H1 (cell line): ENCODE measurements around the gene HBA2. TPM values are rescaled to one million over a fixed set of nuclear protein-coding genes. Genes with fewer than 3 reads are reported as not detected.

Source experiments
- CTCF ChIA-PET: fragments of 300-600 bp; sonication (Branson Sonifier 250); formaldehyde crosslinking; loops from one replicate; lab custom pipeline; 2021; ENCODE audit not compliant: partially characterized antibody; lab: Charles Lee
- POLR2A ChIA-PET: fragments of 300-600 bp; sonication (Branson Sonifier 250); formaldehyde crosslinking; loops from one replicate; lab custom pipeline; 2021; ENCODE audit warnings: inconsistent platforms; ENCODE audit not compliant: partially characterized antibody; lab: Charles Lee
- DNase-seq, 2 experiments: peaks; one replicate each; pipeline versions ENCODE4 v3.0.0 to v3.0.0-alpha.2; 2010 to 2022; ENCODE audit warnings: low spot score in 2 of 2, low read depth in 1 of 2, mixed read lengths in 1 of 2
- FAIRE-seq: peaks from 2 replicates; lab custom pipeline; 2011; peaks lifted over from hg19 to GRCh38; lab: Jason Lieb, UNC
- H2AFZ ChIP-seq: 2 replicates; pipeline ENCODE4 v1.8.1; 2012; ENCODE audit warnings: low read length, inconsistent platforms
- H2AK5ac ChIP-seq: 2 replicates; pipeline ENCODE4 v1.6.1; 2013; ENCODE audit warnings: low read depth, low read length
- H2BK120ac ChIP-seq: replicated peaks from 2 replicates; pipeline ENCODE3; 2013; ENCODE audit warnings: low read depth, low read length, inconsistent platforms
- H2BK12ac ChIP-seq: 2 replicates; pipeline ENCODE4 v1.6.1; 2013; ENCODE audit warnings: low read depth, low read length
- H2BK15ac ChIP-seq: 2 replicates; pipeline ENCODE4 v1.6.1; 2013; ENCODE audit warnings: low read length
- H2BK20ac ChIP-seq: 2 replicates; pipeline ENCODE4 v1.6.1; 2013; ENCODE audit warnings: low read length
- H2BK5ac ChIP-seq: 2 replicates; pipeline ENCODE4 v1.6.1; 2013; ENCODE audit warnings: low read depth, low read length
- H3K14ac ChIP-seq: 2 replicates; pipeline ENCODE4 v1.6.1; 2013; ENCODE audit warnings: inconsistent platforms; ENCODE audit not compliant: insufficient read length
- H3K18ac ChIP-seq: 2 replicates; pipeline ENCODE4 v1.6.1; 2013; ENCODE audit warnings: low read length; ENCODE audit errors: extremely low read depth
- H3K23ac ChIP-seq: 2 replicates; pipeline ENCODE4 v1.6.1; 2013; ENCODE audit warnings: inconsistent platforms; ENCODE audit not compliant: insufficient read length
- H3K23me2 ChIP-seq: 2 replicates; pipeline ENCODE4 v1.6.1; 2013; ENCODE audit warnings: low read depth, low read length
- H3K27ac ChIP-seq: 2 replicates; pipeline ENCODE4 v1.6.1; 2011; ENCODE audit warnings: low read depth, low read length, inconsistent platforms
- H3K27me3 ChIP-seq, 4 experiments: replicated peaks in 1 of 4; 1 replicate in 1 of 4; 2 replicates in 3 of 4; pipeline versions ENCODE4 v1.6.1 to v1.8.1; 2011 to 2013; ENCODE audit warnings: low read length in 3 of 4, mild to moderate bottlenecking in 3 of 4, inconsistent platforms in 2 of 4, mixed read lengths in 2 of 4, moderate library complexity in 1 of 4; ENCODE audit not compliant: control insufficient read depth in 3 of 4, insufficient read depth in 3 of 4; ENCODE audit errors: extremely low read depth in 1 of 4
- H3K36me3 ChIP-seq, 4 experiments: 2 replicates each; pipeline versions ENCODE4 v1.6.1 to v1.8.1; 2011 to 2013; ENCODE audit warnings: mild to moderate bottlenecking in 4 of 4, low read length in 3 of 4, moderate library complexity in 2 of 4, control low read depth in 1 of 4, inconsistent platforms in 1 of 4; ENCODE audit not compliant: insufficient read depth in 4 of 4, control insufficient read depth in 2 of 4
- H3K4ac ChIP-seq: replicated peaks from 2 replicates; pipeline ENCODE3; 2013; ENCODE audit warnings: low read length, low read depth, mixed read lengths, inconsistent platforms; ENCODE audit not compliant: insufficient read length
- H3K4me1 ChIP-seq, 4 experiments: replicated peaks in 1 of 4; 1 replicate in 1 of 4; 2 replicates in 3 of 4; pipeline versions ENCODE4 v1.6.1 to v1.8.1; 2011 to 2013; ENCODE audit warnings: low read length in 3 of 4, inconsistent platforms in 2 of 4, mixed read lengths in 1 of 4; ENCODE audit not compliant: insufficient read depth in 4 of 4, control insufficient read depth in 3 of 4
- H3K4me2 ChIP-seq, 2 experiments: 2 replicates each; pipeline versions ENCODE4 v1.6.1 to v1.8.1; 2011 to 2013; ENCODE audit warnings: low read depth in 2 of 2, low read length in 2 of 2, control low read depth in 1 of 2, inconsistent platforms in 1 of 2, mild to moderate bottlenecking in 1 of 2; ENCODE audit not compliant: insufficient read depth in 1 of 2
- H3K4me3 ChIP-seq, 4 experiments: fragments of 200-600, 300-600 bp in 1 of 4; sonication (generic), shearing (Covaris generic), sonication (Bioruptor Twin) in 1 of 4; 2 replicates each; pipeline versions ENCODE4 v1.5.1 to v1.8.1; 2011 to 2016; ENCODE audit warnings: low read length in 4 of 4, low read depth in 3 of 4, control low read depth in 2 of 4, inconsistent platforms in 2 of 4, mild to moderate bottlenecking in 2 of 4, mixed read lengths in 1 of 4, moderate library complexity in 1 of 4; ENCODE audit not compliant: insufficient read depth in 2 of 4; ENCODE audit errors: extremely low read depth in 1 of 4
- H3K56ac ChIP-seq: replicated peaks from 2 replicates; pipeline ENCODE3; 2013; ENCODE audit warnings: low read depth, mild to moderate bottlenecking, mixed read lengths, low read length, inconsistent platforms; ENCODE audit not compliant: insufficient read length
- H3K79me1 ChIP-seq: 2 replicates; pipeline ENCODE4 v1.6.1; 2013; ENCODE audit warnings: low read depth, low read length, control low read depth
- H3K79me2 ChIP-seq, 2 experiments: 2 replicates each; pipeline versions ENCODE4 v1.6.1 to v1.8.1; 2012 to 2013; ENCODE audit warnings: low read length in 2 of 2, mild to moderate bottlenecking in 2 of 2, inconsistent platforms in 1 of 2; ENCODE audit not compliant: insufficient read depth in 2 of 2, control insufficient read depth in 1 of 2
- H3K9ac ChIP-seq, 4 experiments: replicated peaks in 1 of 4; 1 replicate in 1 of 4; 2 replicates in 3 of 4; pipeline versions ENCODE4 v1.6.1 to v1.8.1; 2011 to 2013; ENCODE audit warnings: low read depth in 3 of 4, low read length in 3 of 4, control low read depth in 2 of 4, mild to moderate bottlenecking in 2 of 4, moderate library complexity in 2 of 4, inconsistent platforms in 1 of 4; ENCODE audit errors: extremely low read depth in 1 of 4
- H3K9me3 ChIP-seq, 2 experiments: 2 replicates each; pipeline versions ENCODE4 v1.6.1 to v1.8.1; 2012 to 2013; ENCODE audit warnings: mild to moderate bottlenecking in 2 of 2, moderate library complexity in 2 of 2, control low read depth in 1 of 2, inconsistent platforms in 1 of 2, low read depth in 1 of 2, low read length in 1 of 2, mixed read lengths in 1 of 2; ENCODE audit not compliant: insufficient read depth in 2 of 2
- H4K20me1 ChIP-seq, 2 experiments: replicated peaks in 1 of 2; 2 replicates each; pipeline versions ENCODE3 to v1.8.1; 2011 to 2013; ENCODE audit warnings: inconsistent platforms in 2 of 2, low read length in 2 of 2, mild to moderate bottlenecking in 1 of 2; ENCODE audit not compliant: insufficient read depth in 2 of 2, control insufficient read depth in 1 of 2
- H4K5ac ChIP-seq: 2 replicates; pipeline ENCODE4 v1.6.1; 2013; ENCODE audit warnings: low read length, low read depth, mixed read lengths, inconsistent platforms; ENCODE audit not compliant: insufficient read length
- H4K8ac ChIP-seq: 2 replicates; pipeline ENCODE4 v1.8.0; 2013; ENCODE audit warnings: mild to moderate bottlenecking, moderate library complexity, low read length, inconsistent platforms; ENCODE audit not compliant: insufficient read depth; ENCODE audit errors: extremely low read depth
- H4K91ac ChIP-seq: replicated peaks from 2 replicates; pipeline ENCODE3; 2013; ENCODE audit warnings: low read length, mixed read lengths, inconsistent platforms; ENCODE audit not compliant: insufficient read length
- BACH1 ChIP-seq: IDR thresholded peaks from 2 replicates; pipeline ENCODE4 v1.6.1; 2012; ENCODE audit warnings: low read length, improper control_type of control experiment
- CTCF ChIP-seq, 3 experiments: IDR thresholded peaks; 1 replicate in 2 of 3; 2 replicates in 1 of 3; pipeline versions ENCODE4 v1.5.1 to v1.6.1; 2011; ENCODE audit warnings: low read length in 3 of 3, mild to moderate bottlenecking in 3 of 3, inconsistent platforms in 2 of 3, low read depth in 1 of 3, moderate library complexity in 1 of 3; ENCODE audit not compliant: insufficient read depth in 1 of 3; ENCODE audit errors: control extremely low read depth in 1 of 3
- GABPA ChIP-seq: IDR thresholded peaks from 2 replicates; pipeline ENCODE4 v1.6.1; 2011; ENCODE audit warnings: mild to moderate bottlenecking, low read length, moderate library complexity, borderline replicate concordance; ENCODE audit not compliant: insufficient read depth
- MAX ChIP-seq: IDR thresholded peaks from 2 replicates; pipeline ENCODE4 v1.6.1; 2012; ENCODE audit warnings: inconsistent platforms
- SIRT6 ChIP-seq: IDR thresholded peaks from one replicate; pipeline ENCODE4 v1.7.1; 2012; ENCODE audit warnings: low read length, inconsistent platforms
- SP2 ChIP-seq: IDR thresholded peaks from 2 replicates; pipeline ENCODE4 v1.6.1; 2012; ENCODE audit warnings: mild to moderate bottlenecking, low read length, inconsistent platforms
- SP4 ChIP-seq: IDR thresholded peaks from 2 replicates; pipeline ENCODE4 v1.6.1; 2012; ENCODE audit warnings: low read length, inconsistent platforms
- SUZ12 ChIP-seq: fragments of 200-600 bp; sonication (generic); IDR thresholded peaks from 2 replicates; pipeline ENCODE4 v1.6.1; 2012; ENCODE audit warnings: mild to moderate bottlenecking, inconsistent platforms, low read length, moderate library complexity, mixed read lengths
- TBP ChIP-seq: IDR thresholded peaks from 2 replicates; pipeline ENCODE4 v1.6.1; 2011; ENCODE audit warnings: low read depth, low read length, improper control_type of control experiment
- TEAD4 ChIP-seq: IDR thresholded peaks from 2 replicates; pipeline ENCODE4 v1.6.1; 2012; ENCODE audit warnings: low read depth, low read length, inconsistent platforms, mixed read lengths
- YY1 ChIP-seq: IDR thresholded peaks from 2 replicates; pipeline ENCODE4 v1.6.1; 2011; ENCODE audit warnings: low read depth, mild to moderate bottlenecking, low read length
- ZNF274 ChIP-seq: IDR thresholded peaks from 2 replicates; pipeline ENCODE4 v1.7.0; 2012; ENCODE audit warnings: low read length, borderline replicate concordance; ENCODE audit errors: extremely low read depth
- WGBS, 2 experiments: shearing (Covaris generic) in 1 of 2; methylation state at CpG; one replicate each; pipeline versions ENCODE4 v1.1.6 to v1.1.7; 2013 to 2015; ENCODE audit warnings: low lambda C conversion rate in 2 of 2, mixed read lengths in 2 of 2, inconsistent platforms in 1 of 2, low coverage in 1 of 2, missing lambda C conversion rate in 1 of 2; ENCODE audit not compliant: insufficient replicate concordance in 2 of 2, insufficient coverage in 1 of 2, insufficient read length in 1 of 2; ENCODE audit errors: extremely low coverage in 1 of 2, missing lambda C conversion rate in 1 of 2; 5-methylcytosine and 5-hydroxymethylcytosine counted together
- polyA plus RNA-seq, 7 experiments: library from polyadenylated mRNA; depleted of rRNA in 3 of 7; stranded (reverse) in 5 of 7; unstranded in 2 of 7; fragments of >200 nt in 5 of 7; fragments of 200-250 nt in 2 of 7; gene quantifications; 1 replicate in 5 of 7; 2 replicates in 1 of 7; 4 replicates in 1 of 7; pipeline versions ENCODE4 v1.2.1 to v1.2.3, GENCODE V29; 2011 to 2013; ENCODE audit warnings: missing spikeins in 2 of 7, mixed read lengths in 2 of 7
- total RNA-seq: library from RNA; stranded (reverse); fragmentation: NEBNext Ultra II Directional; extraction: Animal tissue kit (Norgen Biotek cat#: 25700); gene quantifications from 2 replicates; pipeline ENCODE4 v1.2.1, GENCODE V29; 2021

The HBA2 gene
- total and polyA plus RNA-seq, 2 of the 8 experiments (the other 6 are each of a cell fraction or from before 2014, with no cell fraction given) = 6.1 TPM; not detected in 1

DNA sequence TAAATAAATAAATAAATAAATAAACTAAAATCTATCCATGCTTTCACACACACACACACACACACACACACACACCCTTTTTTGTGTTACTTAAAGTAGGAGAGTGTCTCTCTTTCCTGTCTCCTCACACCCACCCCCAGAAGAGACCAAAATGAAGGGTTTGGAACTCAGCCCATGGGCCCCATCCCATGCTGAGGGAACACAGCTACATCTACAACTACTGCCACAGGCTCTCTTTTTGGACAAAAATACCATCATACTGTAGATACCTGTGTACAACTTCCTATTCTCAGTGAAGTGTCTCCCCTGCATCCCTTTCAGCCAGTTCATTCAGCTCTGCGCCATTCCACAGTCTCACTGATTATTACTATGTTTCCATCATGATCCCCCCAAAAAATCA is 1.9 kb upstream of the HBA2 start:
- CTCF ChIA-PET = interaction anchor here (0.6 to 5.6 kb wide), 7 partner anchors 9 to 105 kb away, joined by 3 to 24 read pairs (median 4); partner anchors contain the start of gene HBQ1
- Histone ChIP-seq H3K36me3 (peaks cover 0 to 7% (median 0%) of the 10 kb centered on the region in 4 experiments; a peak in 2 of 8 replicates), H3K4me2 (no peak overlapping the region), H3K9ac (no peak overlapping the region), H3K18ac (no peak overlapping the region), H2AK5ac (no peak overlapping the region), H3K79me2 (no peaks in the 10 kb centered on the region), H3K9me3 (no peaks in the 10 kb centered on the region), H2BK120ac (no peak overlapping the region), H3K14ac (no peak overlapping the region), H3K23ac (no peak overlapping the region), H2BK20ac (no peak overlapping the region), H4K91ac (no peak overlapping the region), H3K4me3 (no peak overlapping the region), H2AFZ (no peak overlapping the region), H3K4ac (no peak overlapping the region), H3K23me2 (peaks cover 8% of the 10 kb centered on the region; the same call in 1 of the 2 replicates), H4K8ac (no peak overlapping the region), H3K27ac (no peak overlapping the region), H2BK15ac (no peak overlapping the region), H4K20me1 (peaks cover 6 to 14% of the 10 kb centered on the region in 2 experiments), H2BK12ac (no peak overlapping the region), H3K4me1 (peaks cover 0 to 25% (median 13%) of the 10 kb centered on the region in 4 experiments; a peak in 6 of 7 replicates), H3K79me1 (no peaks in the 10 kb centered on the region), H4K5ac (no peak overlapping the region), H2BK5ac (no peak overlapping the region), H3K27me3 (peaks cover 58 to 87% (median 80%) of the 10 kb centered on the region in 4 experiments)
- DNase-seq (no peak), FAIRE-seq (no peak)
- 71% methylated on average over 1 of the region's 1 CpG; no CpG with 5 or more reads in 1 of the 2 experiments for WGBS, 2 experiments
- POLR2A ChIA-PET = interaction anchor here (1.8 kb wide), 1 partner anchor 10 kb away, joined by 5 read pairs; the partner anchor contains the start of gene HBQ1
- TF ChIP-seq GABPA (no peak), SP2 (no peak), ZNF274 (no peak), BACH1 (no peak), YY1 (no peak), TBP (no peak), CTCF (IDR thresholded peaks at IDR 0.05; ENCODE audit: control extremely low read depth in 1 of 3, insufficient read depth in 1 of 3, low read depth in 1 of 3, low read length in 3 of 3) (no peak), SIRT6 (no peak), TEAD4 (no peak), MAX (no peak), SP4 (no peak), SUZ12 (no peak)
- TF ChIP-seq, all 59 proteins: peak for 0
- no peak overlapping the region for H3K56ac ChIP-seq
